Adrenal gland (tissue), 12 donors: ENCODE measurements around the gene ELOVL7. TPM values are rescaled to one million over a fixed set of nuclear protein-coding genes. Genes with fewer than 3 reads are reported as not detected.

Experiments used
- DNase-seq, 7 donors: peaks; one replicate each; pipeline ENCODE4 v3.0.0-alpha.2; 2019 to 2020
- H3K27ac ChIP-seq, 5 donors: fragments of 200-600 bp; sonication (generic) in 4 of 5; 1 replicate in 3 of 5; 2 replicates in 2 of 5; pipeline versions ENCODE4 v1.5.1 to v1.8.0; 2016 to 2020; ENCODE audit warnings: mild to moderate bottlenecking in 1 of 5
- H3K27me3 ChIP-seq: fragments of 200-600 bp; 2 replicates; pipeline ENCODE4 v1.8.0; 2021
- H3K36me3 ChIP-seq, 2 donors: fragments of 200-600 bp; replicated peaks in 1 of 2; 1 replicate in 1 of 2; 2 replicates in 1 of 2; pipeline versions ENCODE4 v1.5.1 to v1.8.0; 2018 to 2022
- H3K4me1 ChIP-seq, 2 donors: fragments of 200-600 bp; replicated peaks in 1 of 2; 1 replicate in 1 of 2; 2 replicates in 1 of 2; pipeline versions ENCODE4 v1.5.1 to v1.8.0; 2018 to 2021
- H3K4me3 ChIP-seq, 4 donors: fragments of 200-600 bp; sonication (generic) in 3 of 4; one replicate each; pipeline ENCODE4 v1.5.1; 2016 to 2018
- H3K9me3 ChIP-seq, 3 donors: fragments of 200-600 bp; sonication (generic) in 1 of 3; replicated peaks in 1 of 3; 1 replicate in 2 of 3; 2 replicates in 1 of 3; pipeline versions ENCODE4 v1.5.1 to v1.8.0; 2016 to 2021
- CTCF ChIP-seq, 6 experiments: fragments of 450-650 bp in 4 of 6; fragments of 200-600 bp in 2 of 6; sonication (generic) in 1 of 6; IDR thresholded peaks; 1 replicate in 5 of 6; 2 replicates in 1 of 6; pipeline versions ENCODE4 v1.5.1 to v1.8.0; 2016 to 2021; ENCODE audit warnings: antibody characterized with exemption in 6 of 6, mild to moderate bottlenecking in 2 of 6, moderate library complexity in 1 of 6
- POLR2A ChIP-seq, 2 donors: fragments of 450-650 bp; IDR thresholded peaks; one replicate each; pipeline ENCODE4 v1.6.1; 2017; ENCODE audit warnings: antibody characterized with exemption in 2 of 2, mild to moderate bottlenecking in 2 of 2, moderate library complexity in 1 of 2
- WGBS, 4 donors: extraction: QIAGEN DNeasy Blood & Tissue Kit in 2 of 4; methylation state at CpG; one replicate each; pipeline versions ENCODE4 v1.1.5 to v1.1.7; 2013 to 2017; 5-methylcytosine and 5-hydroxymethylcytosine counted together
- intact Hi-C, 2 donors: fragments of 100-400 bp; cut with DNase I; formaldehyde crosslinking; loops; one replicate each; pipeline versions ENCODE4 v1.14.1 to v1.15.0; 2022 to 2023
- polyA plus RNA-seq, 3 donors: library from polyadenylated mRNA; stranded (reverse); fragments of 200-250 nt in 2 of 3; fragments of 350-450 nt in 1 of 3; fragmentation: Illumina TruSeq in 1 of 3; extraction: RNeasy Lipid Tissue Mini Kit (QIAGEN cat#74804) in 1 of 3; gene quantifications; one replicate each; pipeline ENCODE4 v1.2.3, GENCODE V29; 2013 to 2014
- total RNA-seq, 9 donors: library from RNA; depleted of rRNA in 4 of 9; stranded (reverse); fragments of >200 nt in 4 of 9; fragments of 120-200 nt in 1 of 9; fragmentation: NEBNext Ultra II Directional in 1 of 9; extraction: Animal tissue kit (Norgen Biotek cat#: 25700) in 1 of 9; gene quantifications; one replicate each; pipeline versions ENCODE4 v1.1.0 to v1.2.4, GENCODE V29; 2013 to 2023
- donor health status: healthy with polysubstance abuse.
- donor health status: Bipolar disorder and iron deficiency.
- donor health status: DM: yes; HTN: yes; CAD: no.
- donor health status: DM: no; HTN: no; CAD: no.
- donor health status: DM: no; HTN: no; CAD: no.
- donor health status: DM: yes; HTN: yes; CAD: no.

The ELOVL7 gene
- total and polyA plus RNA-seq, 12 donors, result 0.88 to 5.1 (median 3.0) TPM

- WGBS, 4 donors, result 75 to 80% (median 78%) methylated on average over 2 of the region's 2 CpGs
- intact Hi-C loops, result no loop called here
These were observed 33.5 kb downstream of the ELOVL7 start for GRCh38 chr5:60810438-60811085.

GRCh38 chr5:60809891-60810425 lies 34.1 kb downstream of the ELOVL7 start:
- 56 to 64% (median 58%) methylated on average over 1 of the region's 1 CpG for WGBS, 4 donors
- intact Hi-C loops, result no loop called here
- H3K4me3 ChIP-seq, result no peak overlapping the region

More at GRCh38 chr5:60810438-60811085, 33.5 kb downstream of the ELOVL7 start:
- Histone ChIP-seq H3K4me1 (no peaks in the 10 kb centered on the region), H3K36me3 (no peaks in the 10 kb centered on the region), H3K4me3 (no peak overlapping the region), H3K9me3 (no peaks in the 10 kb centered on the region), H3K27me3 (no peaks in the 10 kb centered on the region), H3K27ac (no peak overlapping the region)
- DNase-seq, result no peak
- TF ChIP-seq POLR2A (IDR thresholded peaks at IDR 0.05) (no peak), CTCF (IDR thresholded peaks at IDR 0.05) (no peak)

GRCh38 chr5:60806591-60807243 lies 37.4 kb downstream of the ELOVL7 start:
- DNase-seq, result no peak
- WGBS, 4 donors, result 67 to 73% (median 71%) methylated on average over 5 of the region's 5 CpGs
- TF ChIP-seq CTCF (IDR thresholded peaks at IDR 0.05) (no peak), POLR2A (IDR thresholded peaks at IDR 0.05) (no peak)
- Histone ChIP-seq H3K4me3 (no peak overlapping the region), H3K27ac (no peak overlapping the region), H3K4me1 (no peaks in the 10 kb centered on the region), H3K27me3 (no peaks in the 10 kb centered on the region), H3K9me3 (no peaks in the 10 kb centered on the region), H3K36me3 (no peaks in the 10 kb centered on the region)
- intact Hi-C loops, result no loop called here

More at GRCh38 chr5:60809891-60810425, 34.1 kb downstream of the ELOVL7 start:
- Histone ChIP-seq H3K27ac (no peak overlapping the region), H3K9me3 (no peaks in the 10 kb centered on the region), H3K36me3 (no peaks in the 10 kb centered on the region), H3K4me1 (no peaks in the 10 kb centered on the region), H3K27me3 (no peaks in the 10 kb centered on the region)
- TF ChIP-seq CTCF (IDR thresholded peaks at IDR 0.05) (no peak), POLR2A (IDR thresholded peaks at IDR 0.05) (no peak)
- no peak for DNase-seq

GRCh38 chr5:60805463-60805862 lies 38.6 kb downstream of the ELOVL7 start:
- H3K4me3 ChIP-seq, result no peak overlapping the region
- no peaks in the 10 kb centered on the region for H3K36me3 ChIP-seq
- DNase-seq, result no peak
- no peaks in the 10 kb centered on the region for H3K27me3 ChIP-seq
- intact Hi-C loops, result no loop called here
- no peaks in the 10 kb centered on the region for H3K9me3 ChIP-seq
- H3K27ac ChIP-seq, result no peak overlapping the region
- TF ChIP-seq CTCF (IDR thresholded peaks at IDR 0.05) (no peak), POLR2A (IDR thresholded peaks at IDR 0.05) (no peak)
- no peaks in the 10 kb centered on the region for H3K4me1 ChIP-seq
